ENCODE measurements around the gene KATNB1. TPM values are rescaled to one million over a fixed set of nuclear protein-coding genes. Genes with fewer than 3 reads are reported as not detected.

The KATNB1 gene
- polyA plus RNA-seq, 1 experiment: 10.7 TPM

DNA sequence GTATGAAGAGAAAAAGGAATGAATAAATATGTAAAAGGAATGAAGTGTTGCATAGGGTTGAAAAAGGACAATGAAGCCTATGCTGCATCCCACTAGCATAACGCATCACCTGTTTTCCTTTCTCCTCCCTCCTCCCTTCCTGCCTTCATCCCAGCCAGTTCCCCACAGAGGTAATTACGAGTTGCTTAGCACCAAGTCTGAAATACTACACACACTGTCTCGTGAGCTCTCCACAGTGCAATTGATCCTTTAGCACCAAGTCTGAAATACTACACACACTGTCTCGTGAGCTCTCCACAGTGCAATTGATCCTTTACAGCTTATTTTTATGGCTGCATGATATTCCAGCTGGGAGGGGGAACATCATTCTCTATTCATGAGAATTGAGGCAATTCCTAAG lies 42.0 kb upstream of the KATNB1 start:
- no peak for TF ChIP-seq CTCF (IDR thresholded peaks at IDR 0.05; ENCODE audit: low read depth, low read length)
- ChIA-PET POLR2A (no interaction called here), CTCF (no interaction called here)
- no peak for DNase-seq (ENCODE audit: low read depth, low spot score)
- no peaks in the 10 kb centered on the region; the same call in 1 of the 2 replicates for H3K9me3 ChIP-seq (ENCODE audit: control insufficient read depth, insufficient read depth, low read length)
- no peak overlapping the region for H3K4me3 ChIP-seq (ENCODE audit: low read depth, low read length)
- no peak overlapping the region for H3K27ac ChIP-seq (ENCODE audit: low read depth, low read length)
- H3K27me3 ChIP-seq (ENCODE audit: control insufficient read depth, insufficient read depth, low read length): peaks cover 42% of the 10 kb centered on the region

DNA sequence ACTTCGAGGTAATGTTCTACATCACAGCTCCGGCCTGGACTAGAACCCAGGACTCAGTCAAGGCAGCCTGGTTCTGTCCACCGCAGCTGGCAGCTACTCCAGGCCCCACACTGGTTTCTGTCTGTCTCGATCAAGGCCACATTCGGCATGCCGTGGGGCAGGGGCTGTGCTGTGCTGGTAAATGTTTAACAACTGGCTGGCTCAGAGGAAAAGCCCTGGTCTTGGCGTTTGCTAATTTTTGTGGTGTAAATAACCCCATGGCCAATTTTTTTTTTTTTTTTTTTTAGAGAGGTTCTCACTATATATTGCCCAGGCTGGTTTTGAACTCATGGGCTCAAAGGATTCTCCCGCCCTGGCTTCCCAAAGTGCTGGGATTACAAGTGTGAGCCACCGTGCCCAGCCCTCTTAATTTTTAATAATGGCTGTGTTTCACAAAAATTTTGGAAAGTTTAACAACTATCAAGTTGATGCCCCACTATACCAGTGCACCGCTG lies 41.3 kb upstream of the KATNB1 start:
- Histone ChIP-seq H3K9me3 (ENCODE audit: control insufficient read depth, insufficient read depth, low read length) (no peaks in the 10 kb centered on the region; the same call in 1 of the 2 replicates), H3K4me3 (ENCODE audit: low read depth, low read length) (no peak overlapping the region), H3K27ac (ENCODE audit: low read depth, low read length) (no peak overlapping the region), H3K27me3 (ENCODE audit: control insufficient read depth, insufficient read depth, low read length) (peaks cover 37% of the 10 kb centered on the region)
- no peak for DNase-seq (ENCODE audit: low read depth, low spot score)
- POLR2A ChIA-PET: no interaction called here
- CTCF ChIA-PET: no interaction called here
- no peak for TF ChIP-seq CTCF (IDR thresholded peaks at IDR 0.05; ENCODE audit: low read depth, low read length)

GRCh38 chr16:57694725-57695679 lies 40.6 kb upstream of the KATNB1 start, which contains the start of gene DRC7:
TSS of gene DRC7 (plus strand) at chr16:57694806. CDS start at chr16:57697950, 3,144 bp downstream.
- Histone ChIP-seq H3K27me3 (ENCODE audit: control insufficient read depth, insufficient read depth, low read length) (peaks cover 31% of the 10 kb centered on the region), H3K27ac (ENCODE audit: low read depth, low read length) (no peak within 1 kb of the TSS), H3K9me3 (ENCODE audit: control insufficient read depth, insufficient read depth, low read length) (no peaks in the 10 kb centered on the region; the same call in 1 of the 2 replicates), H3K4me3 (ENCODE audit: low read depth, low read length) (no peak within 1 kb of the TSS)
- POLR2A ChIA-PET: no interaction called here
- no peak for TF ChIP-seq CTCF (IDR thresholded peaks at IDR 0.05; ENCODE audit: low read depth, low read length)
- CTCF ChIA-PET: no interaction called here
- no peak for DNase-seq (ENCODE audit: low read depth, low spot score)

- no peaks in the 10 kb centered on the region; the same call in 1 of the 2 replicates for H3K9me3 ChIP-seq (ENCODE audit: control insufficient read depth, insufficient read depth, low read length)
- no peak for TF ChIP-seq CTCF (IDR thresholded peaks at IDR 0.05; ENCODE audit: low read depth, low read length)
- no peak overlapping the region for H3K27ac ChIP-seq (ENCODE audit: low read depth, low read length)
- DNase-seq (ENCODE audit: low read depth, low spot score): no peak
- H3K4me3 ChIP-seq (ENCODE audit: low read depth, low read length): no peak overlapping the region
- H3K27me3 ChIP-seq (ENCODE audit: control insufficient read depth, insufficient read depth, low read length): peaks cover 28% of the 10 kb centered on the region
- ChIA-PET POLR2A (no interaction called here), CTCF (no interaction called here)
Measured at GRCh38 chr16:57695680-57696069, 39.9 kb upstream of the KATNB1 start.

DNA sequence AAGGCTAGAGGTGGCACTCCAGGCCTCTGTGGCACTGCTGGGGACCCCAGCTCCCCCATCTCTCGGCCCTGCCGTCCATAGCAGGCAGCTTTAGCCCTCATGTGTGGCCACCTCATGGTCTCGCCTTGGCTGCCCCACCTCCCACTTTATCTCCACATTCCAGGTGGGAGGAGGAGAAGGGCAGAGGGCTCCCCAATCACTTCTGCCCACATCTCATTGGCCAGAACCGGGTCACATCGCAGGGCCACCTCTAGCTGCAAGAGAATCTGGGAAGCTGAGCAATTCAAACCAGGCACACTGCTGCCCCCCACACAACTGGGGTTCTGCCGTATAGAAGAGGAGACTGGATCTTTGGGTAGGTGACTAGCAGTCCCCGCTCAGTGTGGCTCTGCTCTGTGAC lies 39.3 kb upstream of the KATNB1 start:
- no peak for TF ChIP-seq CTCF (IDR thresholded peaks at IDR 0.05; ENCODE audit: low read depth, low read length)
- Histone ChIP-seq H3K27ac (ENCODE audit: low read depth, low read length) (no peak overlapping the region), H3K9me3 (ENCODE audit: control insufficient read depth, insufficient read depth, low read length) (no peaks in the 10 kb centered on the region; the same call in 1 of the 2 replicates), H3K4me3 (ENCODE audit: low read depth, low read length) (no peak overlapping the region), H3K27me3 (ENCODE audit: control insufficient read depth, insufficient read depth, low read length) (peaks cover 25% of the 10 kb centered on the region)
- no peak for DNase-seq (ENCODE audit: low read depth, low spot score)
- ChIA-PET CTCF (no interaction called here), POLR2A (no interaction called here)
